Epithelial cell of umbilical artery (primary cell): Measurements from ENCODE around the gene EIF2D. TPM values are rescaled to one million over a fixed set of nuclear protein-coding genes. Genes with fewer than 3 reads are reported as not detected.

Experiments used
- total RNA-seq: library from RNA; depleted of rRNA; stranded (reverse); fragments of >200 nt; gene quantifications from 2 replicates; pipeline ENCODE4 v1.2.3, GENCODE V29; 2014

Gene EIF2D, protein sequence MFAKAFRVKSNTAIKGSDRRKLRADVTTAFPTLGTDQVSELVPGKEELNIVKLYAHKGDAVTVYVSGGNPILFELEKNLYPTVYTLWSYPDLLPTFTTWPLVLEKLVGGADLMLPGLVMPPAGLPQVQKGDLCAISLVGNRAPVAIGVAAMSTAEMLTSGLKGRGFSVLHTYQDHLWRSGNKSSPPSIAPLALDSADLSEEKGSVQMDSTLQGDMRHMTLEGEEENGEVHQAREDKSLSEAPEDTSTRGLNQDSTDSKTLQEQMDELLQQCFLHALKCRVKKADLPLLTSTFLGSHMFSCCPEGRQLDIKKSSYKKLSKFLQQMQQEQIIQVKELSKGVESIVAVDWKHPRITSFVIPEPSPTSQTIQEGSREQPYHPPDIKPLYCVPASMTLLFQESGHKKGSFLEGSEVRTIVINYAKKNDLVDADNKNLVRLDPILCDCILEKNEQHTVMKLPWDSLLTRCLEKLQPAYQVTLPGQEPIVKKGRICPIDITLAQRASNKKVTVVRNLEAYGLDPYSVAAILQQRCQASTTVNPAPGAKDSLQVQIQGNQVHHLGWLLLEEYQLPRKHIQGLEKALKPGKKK
- 43.5 and 46.8 TPM in 2 replicates for total RNA-seq

GRCh38 chr1:206612129-206612876 is at the start of gene EIF2D:
TSS of gene EIF2D (minus strand) at chr1:206612465. CDS start at chr1:206612342, 123 bp downstream.

GRCh38 chr1:206635080-206635977 is 23.1 kb upstream of the EIF2D start, which contains the start of gene DYRK3:
TSS of gene DYRK3 (plus strand) at chr1:206635536. CDS start at chr1:206635704, 168 bp downstream.

Other genes with a start within 250 kb of the EIF2D start
- 15.6 and 19.0 TPM in 2 replicates for gene IKBKE, start 142.0 kb downstream of the EIF2D start, total RNA-seq
- gene RASSF5, start 104.9 kb downstream of the EIF2D start, total RNA-seq: 0.32 and 1.1 TPM in 2 replicates
- 16.9 and 17.2 TPM in 2 replicates for gene DYRK3, start 23.1 kb upstream of the EIF2D start, total RNA-seq
- gene MAPKAPK2, start 72.4 kb upstream of the EIF2D start, total RNA-seq: 24.4 and 24.9 TPM in 2 replicates
- not detected in 2 replicates for gene IL19, start 158.3 kb upstream of the EIF2D start, total RNA-seq
- not detected in 2 replicates for gene IL10, start 160.0 kb upstream of the EIF2D start, total RNA-seq